ENCODE results near the gene PIP5K1C.

PIP5K1C gene

GRCh38 chr19:3659746-3660112, 40.5 kb downstream of the PIP5K1C start:
- TF ChIP-seq CTCF (IDR thresholded peaks at IDR 0.05) = no peak
- Mint-ChIP-seq H3K27ac (peak overlapping the region; percentile 81), H3K27me3 (ENCODE audit: low read depth, poor library complexity) (no peaks in the 10 kb centered on the region), H3K4me3 (no peak overlapping the region), H3K9me3 (no peaks in the 10 kb centered on the region), H3K36me3 (ENCODE audit: low read depth) (peaks cover 35% of the 10 kb centered on the region), H3K4me1 (no peaks in the 10 kb centered on the region)
- DNase-seq = no peak

GRCh38 chr19:3658870-3659745, 41.2 kb downstream of the PIP5K1C start:
- TF ChIP-seq CTCF (IDR thresholded peaks at IDR 0.05) = no peak
- Mint-ChIP-seq H3K36me3 (ENCODE audit: low read depth) (peaks cover 35% of the 10 kb centered on the region), H3K4me3 (no peak overlapping the region), H3K27me3 (ENCODE audit: low read depth, poor library complexity) (no peaks in the 10 kb centered on the region), H3K4me1 (no peaks in the 10 kb centered on the region), H3K27ac (no peak overlapping the region), H3K9me3 (no peaks in the 10 kb centered on the region)
- DNase-seq = no peak

- Mint-ChIP-seq H3K9me3 (no peaks in the 10 kb centered on the region), H3K4me3 (no peak overlapping the region), H3K27me3 (ENCODE audit: low read depth, poor library complexity) (no peaks in the 10 kb centered on the region), H3K36me3 (ENCODE audit: low read depth) (peaks cover 29% of the 10 kb centered on the region), H3K4me1 (no peaks in the 10 kb centered on the region), H3K27ac (no peak overlapping the region)
- no peak for TF ChIP-seq CTCF (IDR thresholded peaks at IDR 0.05)
- DNase-seq = no peak
Measured at GRCh38 chr19:3658004-3658869, 42.0 kb downstream of the PIP5K1C start.

- no peak overlapping the region for H3K4me3 Mint-ChIP-seq
- TF ChIP-seq CTCF (IDR thresholded peaks at IDR 0.05) = no peak
- peaks cover 25% of the 10 kb centered on the region for H3K36me3 Mint-ChIP-seq (ENCODE audit: low read depth)
- no peaks in the 10 kb centered on the region for H3K4me1 Mint-ChIP-seq
- H3K9me3 Mint-ChIP-seq = no peaks in the 10 kb centered on the region
- H3K27me3 Mint-ChIP-seq (ENCODE audit: low read depth, poor library complexity) = no peaks in the 10 kb centered on the region
- H3K27ac Mint-ChIP-seq = peak overlapping the region; percentile 81
- DNase-seq = no peak
Measured at GRCh38 chr19:3657395-3657769, 42.9 kb downstream of the PIP5K1C start.

GRCh38 chr19:3656747-3657394, 43.4 kb downstream of the PIP5K1C start:
- no peak for TF ChIP-seq CTCF (IDR thresholded peaks at IDR 0.05)
- Mint-ChIP-seq H3K27me3 (ENCODE audit: low read depth, poor library complexity) (no peaks in the 10 kb centered on the region), H3K36me3 (ENCODE audit: low read depth) (peaks cover 26% of the 10 kb centered on the region), H3K27ac (no peak overlapping the region), H3K9me3 (no peaks in the 10 kb centered on the region), H3K4me1 (no peaks in the 10 kb centered on the region), H3K4me3 (no peak overlapping the region)
- no peak for DNase-seq
